ENCODE results near the gene FAM53A. TPM values are rescaled to one million over a fixed set of nuclear protein-coding genes. Genes with fewer than 3 reads are reported as not detected.

FAM53A gene
- total and polyA plus RNA-seq, 2 of the 13 experiments (the other 11 are each of a cell fraction or from before 2014, with no cell fraction given), result 0.48 to 1.1 TPM

DNA sequence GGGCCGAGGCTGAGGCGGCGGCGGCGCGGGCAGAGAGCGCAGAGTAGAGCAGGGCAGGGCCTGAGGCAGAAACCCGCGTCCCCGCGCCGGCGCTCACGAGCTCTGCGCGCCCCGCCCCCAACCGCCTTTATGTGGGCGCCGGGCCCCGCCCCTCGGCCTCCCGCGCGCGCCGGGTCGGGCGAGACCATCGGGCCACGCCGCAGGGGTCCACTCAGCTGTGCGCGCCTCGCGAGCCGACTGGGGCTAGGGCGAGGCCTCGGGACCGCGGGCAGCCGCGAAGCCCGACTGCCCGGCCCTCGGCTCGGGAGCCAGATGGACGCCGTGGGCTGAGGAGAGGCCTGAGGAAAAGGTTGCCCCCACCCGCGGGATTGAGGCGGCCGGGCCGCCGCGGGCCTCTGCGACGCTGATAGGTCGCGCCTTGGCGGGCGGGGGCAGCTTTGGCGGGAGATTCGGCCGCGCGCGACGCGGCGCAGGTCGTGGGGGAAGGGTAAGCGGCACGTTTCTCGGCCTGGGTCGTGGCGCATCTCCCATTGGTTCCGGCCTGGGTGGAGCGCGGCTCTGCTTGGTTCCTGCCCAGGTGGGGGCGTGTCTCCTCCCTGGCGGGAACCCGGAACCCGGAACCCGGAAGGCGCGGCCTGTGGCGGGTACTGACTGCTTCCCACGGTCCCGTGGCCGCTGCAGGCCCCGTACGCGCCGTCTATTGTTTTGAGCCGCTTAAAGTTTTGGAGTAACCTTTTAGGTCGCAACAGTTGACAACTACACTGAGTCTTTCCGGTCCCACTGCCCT lies 28.3 kb upstream of the FAM53A start, which contains the start of gene SLBP (continued):
- TF ChIP-seq, protein P1, sequence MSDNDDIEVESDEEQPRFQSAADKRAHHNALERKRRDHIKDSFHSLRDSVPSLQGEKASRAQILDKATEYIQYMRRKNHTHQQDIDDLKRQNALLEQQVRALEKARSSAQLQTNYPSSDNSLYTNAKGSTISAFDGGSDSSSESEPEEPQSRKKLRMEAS (IDR thresholded peaks at IDR 0.05), result peak; percentile 100
- peak; percentile 85; the same call in 1 of the 2 replicates for TF ChIP-seq RFXANK (CRISPR knock-in tag; IDR thresholded peaks at IDR 0.05)
- TF ChIP-seq, protein P2, sequence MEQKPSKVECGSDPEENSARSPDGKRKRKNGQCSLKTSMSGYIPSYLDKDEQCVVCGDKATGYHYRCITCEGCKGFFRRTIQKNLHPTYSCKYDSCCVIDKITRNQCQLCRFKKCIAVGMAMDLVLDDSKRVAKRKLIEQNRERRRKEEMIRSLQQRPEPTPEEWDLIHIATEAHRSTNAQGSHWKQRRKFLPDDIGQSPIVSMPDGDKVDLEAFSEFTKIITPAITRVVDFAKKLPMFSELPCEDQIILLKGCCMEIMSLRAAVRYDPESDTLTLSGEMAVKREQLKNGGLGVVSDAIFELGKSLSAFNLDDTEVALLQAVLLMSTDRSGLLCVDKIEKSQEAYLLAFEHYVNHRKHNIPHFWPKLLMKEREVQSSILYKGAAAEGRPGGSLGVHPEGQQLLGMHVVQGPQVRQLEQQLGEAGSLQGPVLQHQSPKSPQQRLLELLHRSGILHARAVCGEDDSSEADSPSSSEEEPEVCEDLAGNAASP (CRISPR knock-in tag; IDR thresholded peaks at IDR 0.05; ENCODE audit: borderline replicate concordance), result peak; percentile 69; the same call in 1 of the 2 replicates
- TF ChIP-seq ZMYM3 (CRISPR knock-in tag; IDR thresholded peaks at IDR 0.05), result no peak
- TF ChIP-seq ZC3H13 (CRISPR knock-in tag; IDR thresholded peaks at IDR 0.05), result peak; percentile 91
- TF ChIP-seq NR2F6 (IDR thresholded peaks at IDR 0.05), result no peak
- peak; percentile 61; the same call in 1 of the 2 replicates for TF ChIP-seq NR2F6 (CRISPR knock-in tag; IDR thresholded peaks at IDR 0.05)
- TF ChIP-seq, protein P3, sequence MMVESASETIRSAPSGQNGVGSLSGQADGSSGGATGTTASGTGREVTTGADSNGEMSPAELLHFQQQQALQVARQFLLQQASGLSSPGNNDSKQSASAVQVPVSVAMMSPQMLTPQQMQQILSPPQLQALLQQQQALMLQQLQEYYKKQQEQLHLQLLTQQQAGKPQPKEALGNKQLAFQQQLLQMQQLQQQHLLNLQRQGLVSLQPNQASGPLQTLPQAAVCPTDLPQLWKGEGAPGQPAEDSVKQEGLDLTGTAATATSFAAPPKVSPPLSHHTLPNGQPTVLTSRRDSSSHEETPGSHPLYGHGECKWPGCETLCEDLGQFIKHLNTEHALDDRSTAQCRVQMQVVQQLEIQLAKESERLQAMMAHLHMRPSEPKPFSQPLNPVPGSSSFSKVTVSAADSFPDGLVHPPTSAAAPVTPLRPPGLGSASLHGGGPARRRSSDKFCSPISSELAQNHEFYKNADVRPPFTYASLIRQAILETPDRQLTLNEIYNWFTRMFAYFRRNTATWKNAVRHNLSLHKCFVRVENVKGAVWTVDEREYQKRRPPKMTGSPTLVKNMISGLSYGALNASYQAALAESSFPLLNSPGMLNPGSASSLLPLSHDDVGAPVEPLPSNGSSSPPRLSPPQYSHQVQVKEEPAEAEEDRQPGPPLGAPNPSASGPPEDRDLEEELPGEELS (CRISPR knock-in tag; IDR thresholded peaks at IDR 0.05), result peak; percentile 72
- TF ChIP-seq SP5 (CRISPR knock-in tag; IDR thresholded peaks at IDR 0.05; ENCODE audit: borderline replicate concordance, low read depth), result peak; percentile 64; the same call in 1 of the 2 replicates
- TF ChIP-seq ZNF207 (IDR thresholded peaks at IDR 0.05; ENCODE audit: borderline replicate concordance), result no peak
- peak; percentile 79 for TF ChIP-seq ONECUT2 (CRISPR knock-in tag; IDR thresholded peaks at IDR 0.05)
- TF ChIP-seq ZMYM4 (CRISPR knock-in tag; IDR thresholded peaks at IDR 0.05), result peak; percentile 63; the same call in 1 of the 2 replicates
- TF ChIP-seq, protein P4, sequence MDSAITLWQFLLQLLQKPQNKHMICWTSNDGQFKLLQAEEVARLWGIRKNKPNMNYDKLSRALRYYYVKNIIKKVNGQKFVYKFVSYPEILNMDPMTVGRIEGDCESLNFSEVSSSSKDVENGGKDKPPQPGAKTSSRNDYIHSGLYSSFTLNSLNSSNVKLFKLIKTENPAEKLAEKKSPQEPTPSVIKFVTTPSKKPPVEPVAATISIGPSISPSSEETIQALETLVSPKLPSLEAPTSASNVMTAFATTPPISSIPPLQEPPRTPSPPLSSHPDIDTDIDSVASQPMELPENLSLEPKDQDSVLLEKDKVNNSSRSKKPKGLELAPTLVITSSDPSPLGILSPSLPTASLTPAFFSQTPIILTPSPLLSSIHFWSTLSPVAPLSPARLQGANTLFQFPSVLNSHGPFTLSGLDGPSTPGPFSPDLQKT (CRISPR knock-in tag; IDR thresholded peaks at IDR 0.05; ENCODE audit: borderline replicate concordance), result peak; percentile 89; the same call in 1 of the 2 replicates
- TF ChIP-seq ZNF781 (CRISPR knock-in tag; IDR thresholded peaks at IDR 0.05; ENCODE audit: borderline replicate concordance, not compliant biosample characterization), result peak; percentile 96
- peak; percentile 97 for TF ChIP-seq SATB2 (CRISPR knock-in tag; IDR thresholded peaks at IDR 0.05)
- peak; percentile 74; the same call in 1 of the 2 replicates for TF ChIP-seq SMAD3 (CRISPR knock-in tag; IDR thresholded peaks at IDR 0.05)
- no peak for TF ChIP-seq NFRKB (IDR thresholded peaks at IDR 0.05)
- peak; percentile 79 for TF ChIP-seq TEAD3 (CRISPR knock-in tag; optimal IDR thresholded peaks at IDR 0.05; ENCODE audit: borderline replicate concordance)
- peak; percentile 92 for TF ChIP-seq PHF20 (CRISPR knock-in tag; IDR thresholded peaks at IDR 0.05)
- no peak for TF ChIP-seq SRSF1 (optimal IDR thresholded peaks at IDR 0.05; ENCODE audit: low read depth, low read length)
- peak; percentile 81 for TF ChIP-seq KMT2A (CRISPR knock-in tag; IDR thresholded peaks at IDR 0.05)
- no peak for TF ChIP-seq TCF7L2 (IDR thresholded peaks at IDR 0.05; ENCODE audit: low read depth, low read length)
- TF ChIP-seq, protein P5, sequence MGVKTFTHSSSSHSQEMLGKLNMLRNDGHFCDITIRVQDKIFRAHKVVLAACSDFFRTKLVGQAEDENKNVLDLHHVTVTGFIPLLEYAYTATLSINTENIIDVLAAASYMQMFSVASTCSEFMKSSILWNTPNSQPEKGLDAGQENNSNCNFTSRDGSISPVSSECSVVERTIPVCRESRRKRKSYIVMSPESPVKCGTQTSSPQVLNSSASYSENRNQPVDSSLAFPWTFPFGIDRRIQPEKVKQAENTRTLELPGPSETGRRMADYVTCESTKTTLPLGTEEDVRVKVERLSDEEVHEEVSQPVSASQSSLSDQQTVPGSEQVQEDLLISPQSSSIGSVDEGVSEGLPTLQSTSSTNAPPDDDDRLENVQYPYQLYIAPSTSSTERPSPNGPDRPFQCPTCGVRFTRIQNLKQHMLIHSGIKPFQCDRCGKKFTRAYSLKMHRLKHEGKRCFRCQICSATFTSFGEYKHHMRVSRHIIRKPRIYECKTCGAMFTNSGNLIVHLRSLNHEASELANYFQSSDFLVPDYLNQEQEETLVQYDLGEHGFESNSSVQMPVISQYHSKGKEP (CRISPR knock-in tag; IDR thresholded peaks at IDR 0.05), result 0 out of 2 replicates have a peak, but pooled peaks have one; percentile 90
- no peak for TF ChIP-seq THYN1 (CRISPR knock-in tag; IDR thresholded peaks at IDR 0.05; ENCODE audit: borderline replicate concordance, low read depth)
- peak; percentile 92 for TF ChIP-seq YEATS4 (CRISPR knock-in tag; IDR thresholded peaks at IDR 0.05; ENCODE audit: borderline replicate concordance)

All from HepG2 (cell line).